WTC11 (cell line): ENCODE measurements around the gene MSI2. TPM values are rescaled to one million over a fixed set of nuclear protein-coding genes. Genes with fewer than 3 reads are reported as not detected.
A peak's percentile ranks its signal among the peaks of the same experiment; 100 is the strongest.

ENCODE experiments used
- ATAC-seq: fragments of 200-7000 bp; cut with Tn5 transposase; 2 replicates; pipeline ENCODE4 v1.10.0; 2021; ENCODE audit warnings: mild to moderate bottlenecking, moderate library complexity
- CTCF ChIA-PET: fragments of 300-600 bp; sonication (Branson Sonifier 250); formaldehyde crosslinking; loops from one replicate; lab custom pipeline; 2021; ENCODE audit warnings: antibody characterized with exemption; lab: Charles Lee
- POLR2A ChIA-PET: fragments of 350-600 bp; sonication (Branson Sonifier 250); formaldehyde crosslinking; loops from one replicate; lab custom pipeline; 2021; ENCODE audit warnings: antibody characterized with exemption; lab: Charles Lee
- DNase-seq: peaks from one replicate; pipeline ENCODE4 v3.0.0; 2021; ENCODE audit warnings: low spot score
- H3K27ac Mint-ChIP-seq: 2 replicates; pipeline ENCODE4 v1.8.0; 2021; ENCODE audit warnings: mixed read lengths
- H3K27me3 Mint-ChIP-seq: 2 replicates; pipeline ENCODE4 v1.8.0; 2021; ENCODE audit warnings: low read depth, mild to moderate bottlenecking, moderate library complexity, mixed read lengths
- H3K36me3 Mint-ChIP-seq: 2 replicates; pipeline ENCODE4 v1.8.0; 2021; ENCODE audit warnings: mixed read lengths
- H3K4me1 Mint-ChIP-seq: 2 replicates; pipeline ENCODE4 v1.8.0; 2022; ENCODE audit warnings: mixed read lengths
- H3K4me3 Mint-ChIP-seq: 2 replicates; pipeline ENCODE4 v1.8.0; 2021; ENCODE audit warnings: mild to moderate bottlenecking, moderate library complexity, mixed read lengths
- H3K9me3 Mint-ChIP-seq: 2 replicates; pipeline ENCODE4 v1.8.0; 2021; ENCODE audit warnings: mixed read lengths
- AFF4 ChIP-seq: sonication (generic); formaldehyde crosslinking; IDR thresholded peaks from 2 replicates; pipeline ENCODE4 v1.8.1; 2023; ENCODE audit warnings: mild to moderate bottlenecking, missing genetic modification reagents, borderline replicate concordance
- KAT7 ChIP-seq: sonication (generic); formaldehyde crosslinking; IDR thresholded peaks from 2 replicates; pipeline ENCODE4 v1.8.1; 2023; ENCODE audit warnings: missing genetic modification reagents, mild to moderate bottlenecking, borderline replicate concordance
- NR1H2 ChIP-seq: sonication (generic); formaldehyde crosslinking; IDR thresholded peaks from 2 replicates; pipeline ENCODE4 v1.9.0; 2021; ENCODE audit warnings: mild to moderate bottlenecking, moderate library complexity, missing genetic modification reagents
- OVOL2 ChIP-seq: fragments of 250-450 bp; sonication (Bioruptor Pico); IDR thresholded peaks from 2 replicates; pipeline ENCODE4 v1.9.0; 2021; ENCODE audit warnings: mild to moderate bottlenecking, borderline replicate concordance
- PRRX2 ChIP-seq: fragments of 250-450 bp; sonication (Bioruptor Pico); IDR thresholded peaks from 2 replicates; pipeline ENCODE4 v1.8.0; 2021; ENCODE audit warnings: mild to moderate bottlenecking
- RELA ChIP-seq: sonication (generic); formaldehyde crosslinking; IDR thresholded peaks from 2 replicates; pipeline ENCODE4 v1.8.1; 2022; ENCODE audit warnings: missing genetic modification reagents, mild to moderate bottlenecking, borderline replicate concordance
- RORB ChIP-seq: fragments of 250-450 bp; sonication (Bioruptor Pico); IDR thresholded peaks from 2 replicates; pipeline ENCODE4 v1.9.0; 2021; ENCODE audit warnings: mild to moderate bottlenecking
- STAT6 ChIP-seq: sonication (generic); formaldehyde crosslinking; conservative IDR thresholded peaks from 2 replicates; pipeline ENCODE4 v1.8.1; 2023; ENCODE audit warnings: mild to moderate bottlenecking, low read depth, missing genetic modification reagents, moderate library complexity
- TEAD4 ChIP-seq: sonication (generic); formaldehyde crosslinking; IDR thresholded peaks from 2 replicates; pipeline ENCODE4 v1.8.0; 2022; ENCODE audit warnings: mild to moderate bottlenecking, missing genetic modification reagents
- ZNF512 ChIP-seq: sonication (generic); formaldehyde crosslinking; IDR thresholded peaks from 2 replicates; pipeline ENCODE4 v1.8.1; 2022; ENCODE audit warnings: missing genetic modification reagents, borderline replicate concordance
- ZNF532 ChIP-seq: fragments of 250-450 bp; sonication (Bioruptor Pico); IDR thresholded peaks from 2 replicates; pipeline ENCODE4 v1.9.0; 2021; ENCODE audit warnings: mild to moderate bottlenecking, borderline replicate concordance
- ZSCAN18 ChIP-seq: fragments of 250-450 bp; sonication (Bioruptor Pico); IDR thresholded peaks from 2 replicates; pipeline ENCODE4 v2.1.2; 2022; ENCODE audit warnings: mild to moderate bottlenecking, moderate library complexity
- total RNA-seq: library from RNA; stranded (reverse); gene quantifications from 3 replicates; pipeline ENCODE4 v1.2.3, GENCODE V29; 2021
- TF ChIP-seq, protein P1 (sequence below): sonication (generic); formaldehyde crosslinking; IDR thresholded peaks from 2 replicates; pipeline ENCODE4 v1.8.1; 2023; ENCODE audit warnings: mild to moderate bottlenecking, missing genetic modification reagents
- TF ChIP-seq, protein P2 (sequence below): sonication (generic); formaldehyde crosslinking; conservative IDR thresholded peaks from 2 replicates; pipeline ENCODE4 v1.8.1; 2022; ENCODE audit warnings: mild to moderate bottlenecking, missing genetic modification reagents
- TF ChIP-seq, protein P3 (sequence below): sonication (generic); formaldehyde crosslinking; IDR thresholded peaks from 2 replicates; pipeline ENCODE4 v1.8.1; 2023; ENCODE audit warnings: mild to moderate bottlenecking, missing genetic modification reagents, moderate library complexity
- TF ChIP-seq, protein P4 (sequence below): sonication (generic); formaldehyde crosslinking; IDR thresholded peaks from 2 replicates; pipeline ENCODE4 v1.8.0; 2022; ENCODE audit warnings: mild to moderate bottlenecking, missing genetic modification reagents

MSI2 gene
- total RNA-seq, 1 experiment from 2014 or later = 82.1 TPM

- H3K27ac Mint-ChIP-seq = no peak overlapping the region
- POLR2A ChIA-PET = interaction anchor here (0.7 kb wide), 1 partner anchor 15 kb away, joined by 3 read pairs; no protein-coding TSS in a partner anchor
- no peaks in the 10 kb centered on the region for H3K36me3 Mint-ChIP-seq
- H3K4me1 Mint-ChIP-seq = peaks cover 45% of the 10 kb centered on the region
- TF ChIP-seq ZNF532 (CRISPR knock-in tag) = 0 out of 2 replicates have a peak, but pooled peaks have one; percentile 12
- TF ChIP-seq, protein P1, sequence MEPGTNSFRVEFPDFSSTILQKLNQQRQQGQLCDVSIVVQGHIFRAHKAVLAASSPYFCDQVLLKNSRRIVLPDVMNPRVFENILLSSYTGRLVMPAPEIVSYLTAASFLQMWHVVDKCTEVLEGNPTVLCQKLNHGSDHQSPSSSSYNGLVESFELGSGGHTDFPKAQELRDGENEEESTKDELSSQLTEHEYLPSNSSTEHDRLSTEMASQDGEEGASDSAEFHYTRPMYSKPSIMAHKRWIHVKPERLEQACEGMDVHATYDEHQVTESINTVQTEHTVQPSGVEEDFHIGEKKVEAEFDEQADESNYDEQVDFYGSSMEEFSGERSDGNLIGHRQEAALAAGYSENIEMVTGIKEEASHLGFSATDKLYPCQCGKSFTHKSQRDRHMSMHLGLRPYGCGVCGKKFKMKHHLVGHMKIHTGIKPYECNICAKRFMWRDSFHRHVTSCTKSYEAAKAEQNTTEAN (CRISPR knock-in tag) = no peak
- DNase-seq = no peak
- ATAC-seq = peak; percentile 13; the same call in 1 of the 2 replicates
- CTCF ChIA-PET = interaction anchor here (0.9 kb wide), 2 partner anchors 13 to 70 kb away, joined by 4 to 7 read pairs; no protein-coding TSS in a partner anchor
- no peaks in the 10 kb centered on the region for H3K27me3 Mint-ChIP-seq
- H3K4me3 Mint-ChIP-seq = no peak overlapping the region
- H3K9me3 Mint-ChIP-seq = no peaks in the 10 kb centered on the region
Measured at GRCh38 chr17:57528058-57528451, 271.7 kb downstream of the MSI2 start.

DNA sequence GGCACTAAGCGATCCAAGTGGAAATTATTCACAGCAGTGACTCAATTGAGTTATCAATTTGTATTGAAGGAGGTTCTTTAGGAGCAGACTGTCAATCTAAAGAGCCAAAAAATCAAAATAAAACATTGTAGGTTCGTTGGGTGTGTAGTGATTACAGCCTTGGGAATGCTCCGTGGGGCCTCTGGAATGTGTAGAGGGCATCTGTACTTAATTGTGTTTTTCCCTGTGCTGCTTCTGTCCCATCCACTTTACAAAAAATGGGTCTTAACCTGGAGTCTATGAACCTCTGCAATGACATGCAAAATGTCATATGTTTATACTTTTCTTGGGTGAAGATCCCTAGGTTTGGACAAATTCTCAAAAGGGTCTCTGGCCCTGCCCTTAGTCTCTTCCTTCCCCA, 273.7 kb downstream of the MSI2 start:
- Mint-ChIP-seq H3K4me1 (peaks cover 30% of the 10 kb centered on the region), H3K27ac (peak overlapping the region; percentile 91), H3K27me3 (no peaks in the 10 kb centered on the region), H3K9me3 (no peaks in the 10 kb centered on the region), H3K4me3 (no peak overlapping the region), H3K36me3 (no peaks in the 10 kb centered on the region)
- CTCF ChIA-PET = interaction anchor here (1.3 kb wide), 1 partner anchor 68 kb away, joined by 5 read pairs; no protein-coding TSS in a partner anchor
- POLR2A ChIA-PET = no interaction called here
- no peak for ATAC-seq
- no peak for DNase-seq
- no peak for TF ChIP-seq RELA (CRISPR knock-in tag)
- TF ChIP-seq, protein P2, sequence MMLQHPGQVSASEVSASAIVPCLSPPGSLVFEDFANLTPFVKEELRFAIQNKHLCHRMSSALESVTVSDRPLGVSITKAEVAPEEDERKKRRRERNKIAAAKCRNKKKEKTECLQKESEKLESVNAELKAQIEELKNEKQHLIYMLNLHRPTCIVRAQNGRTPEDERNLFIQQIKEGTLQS (CRISPR knock-in tag) = no peak
- TF ChIP-seq, protein P3, sequence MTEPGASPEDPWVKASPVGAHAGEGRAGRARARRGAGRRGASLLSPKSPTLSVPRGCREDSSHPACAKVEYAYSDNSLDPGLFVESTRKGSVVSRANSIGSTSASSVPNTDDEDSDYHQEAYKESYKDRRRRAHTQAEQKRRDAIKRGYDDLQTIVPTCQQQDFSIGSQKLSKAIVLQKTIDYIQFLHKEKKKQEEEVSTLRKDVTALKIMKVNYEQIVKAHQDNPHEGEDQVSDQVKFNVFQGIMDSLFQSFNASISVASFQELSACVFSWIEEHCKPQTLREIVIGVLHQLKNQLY (CRISPR knock-in tag) = no peak
- TF ChIP-seq, protein P4, sequence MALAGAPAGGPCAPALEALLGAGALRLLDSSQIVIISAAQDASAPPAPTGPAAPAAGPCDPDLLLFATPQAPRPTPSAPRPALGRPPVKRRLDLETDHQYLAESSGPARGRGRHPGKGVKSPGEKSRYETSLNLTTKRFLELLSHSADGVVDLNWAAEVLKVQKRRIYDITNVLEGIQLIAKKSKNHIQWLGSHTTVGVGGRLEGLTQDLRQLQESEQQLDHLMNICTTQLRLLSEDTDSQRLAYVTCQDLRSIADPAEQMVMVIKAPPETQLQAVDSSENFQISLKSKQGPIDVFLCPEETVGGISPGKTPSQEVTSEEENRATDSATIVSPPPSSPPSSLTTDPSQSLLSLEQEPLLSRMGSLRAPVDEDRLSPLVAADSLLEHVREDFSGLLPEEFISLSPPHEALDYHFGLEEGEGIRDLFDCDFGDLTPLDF (CRISPR knock-in tag) = no peak
- no peak for TF ChIP-seq KAT7
- TF ChIP-seq TEAD4 = no peak
- no peak for TF ChIP-seq ZSCAN18 (CRISPR knock-in tag)
- TF ChIP-seq OVOL2 (CRISPR knock-in tag) = no peak
- no peak for TF ChIP-seq ZNF512 (CRISPR knock-in tag)
- no peak for TF ChIP-seq NR1H2 (CRISPR knock-in tag)
- no peak for TF ChIP-seq RORB
- TF ChIP-seq STAT6 (CRISPR knock-in tag) = no peak
- no peak for TF ChIP-seq PRRX2 (CRISPR knock-in tag)
- no peak for TF ChIP-seq AFF4 (CRISPR knock-in tag)
